Activated CD4-positive, alpha-beta T cell treated with anti-CD3 and anti-CD28 coated beads, Interleukin-2, amount 50 U/mL, for 16 hours (primary cell): ENCODE data around the gene LMTK3.

Source experiments
- DNase-seq: peaks from one replicate; pipeline ENCODE4 v3.0.0-alpha.2; 2020

The LMTK3 gene

DNA sequence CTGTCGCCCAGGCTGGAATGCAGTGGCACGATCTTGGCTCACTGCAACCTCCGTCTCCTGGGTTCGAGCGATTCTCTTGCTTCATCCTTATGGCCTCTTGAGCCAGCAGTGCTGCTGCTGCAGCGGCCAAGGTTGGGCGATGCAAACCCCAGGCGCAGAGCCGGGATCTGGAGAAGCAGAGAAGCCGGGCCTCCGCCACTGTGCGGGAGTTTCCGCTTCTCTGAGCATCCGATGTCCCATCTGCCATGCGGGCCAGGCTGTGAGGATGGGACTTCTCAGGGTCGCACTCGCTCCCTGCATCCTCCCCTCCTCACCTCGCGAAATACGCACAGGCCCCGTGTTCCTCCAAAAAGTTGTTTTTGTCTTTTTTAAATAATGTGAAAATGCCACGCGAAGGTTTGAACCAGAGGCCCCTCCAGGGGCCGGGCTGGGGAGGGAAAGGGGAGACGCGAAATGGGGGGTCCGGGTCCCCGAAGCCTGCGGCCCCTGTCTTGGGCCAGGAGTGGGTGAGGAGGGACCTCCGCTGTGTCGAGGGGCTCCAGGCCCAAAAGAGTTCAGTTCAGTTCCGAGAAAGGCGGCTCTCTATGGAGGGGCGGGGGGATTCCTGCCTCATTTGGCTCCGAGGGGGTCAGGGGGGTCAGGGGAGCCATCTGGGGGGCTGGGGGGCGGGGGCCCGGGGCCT lies 26.6 kb downstream of the LMTK3 start:
- DNase-seq, result no peak

DNA sequence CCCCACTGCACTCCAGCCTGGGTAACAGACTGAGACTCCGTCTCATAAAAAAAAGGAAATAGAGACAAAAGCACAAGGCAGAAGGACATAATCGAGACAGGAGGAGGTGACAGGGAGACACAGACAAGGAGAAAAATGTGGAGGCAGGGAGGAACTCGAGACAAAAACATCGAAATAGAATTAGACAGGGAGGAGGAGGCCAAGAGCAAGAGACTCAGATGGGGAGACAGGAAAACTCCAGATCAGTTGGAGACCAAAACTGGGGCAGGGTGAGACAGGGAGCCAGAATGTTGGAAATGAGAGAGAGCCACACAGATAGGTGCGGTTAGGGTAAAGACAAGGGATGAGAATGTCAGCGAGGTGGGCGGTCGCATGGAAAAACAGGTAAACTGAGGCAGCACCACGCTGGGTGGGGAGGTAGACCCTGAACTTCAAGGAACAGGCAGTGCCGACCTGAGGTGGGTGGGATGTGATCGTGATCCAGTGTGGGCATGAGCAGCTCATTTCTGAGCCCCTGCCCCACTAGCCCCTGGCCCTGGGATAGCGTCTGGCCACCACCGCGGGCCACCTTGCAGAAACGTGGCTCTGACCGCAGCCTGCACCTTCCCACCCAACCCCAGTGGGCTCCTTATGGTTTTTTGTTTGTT lies 27.3 kb downstream of the LMTK3 start:
- DNase-seq, result no peak

DNA sequence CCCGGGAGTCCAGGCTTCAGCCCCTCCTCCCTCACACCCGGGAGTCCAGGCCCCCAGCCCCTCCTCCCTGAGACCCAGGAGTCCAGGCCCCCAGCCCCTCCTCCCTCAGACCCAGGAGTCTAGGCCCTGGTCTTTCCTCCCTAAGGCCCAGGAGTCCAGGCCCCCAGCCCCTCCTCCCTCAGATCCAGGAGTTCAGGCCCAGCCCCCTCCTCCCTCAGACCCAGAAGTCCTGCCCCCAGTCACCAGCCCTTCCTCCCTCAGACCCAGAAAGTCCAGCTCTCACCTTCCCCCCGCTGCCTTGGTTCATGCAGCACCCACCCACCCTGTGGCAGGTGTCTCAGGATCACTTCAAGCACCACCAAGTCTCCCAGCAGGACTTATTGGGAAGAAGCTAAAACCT lies 28.3 kb downstream of the LMTK3 start:
- DNase-seq, result no peak

DNA sequence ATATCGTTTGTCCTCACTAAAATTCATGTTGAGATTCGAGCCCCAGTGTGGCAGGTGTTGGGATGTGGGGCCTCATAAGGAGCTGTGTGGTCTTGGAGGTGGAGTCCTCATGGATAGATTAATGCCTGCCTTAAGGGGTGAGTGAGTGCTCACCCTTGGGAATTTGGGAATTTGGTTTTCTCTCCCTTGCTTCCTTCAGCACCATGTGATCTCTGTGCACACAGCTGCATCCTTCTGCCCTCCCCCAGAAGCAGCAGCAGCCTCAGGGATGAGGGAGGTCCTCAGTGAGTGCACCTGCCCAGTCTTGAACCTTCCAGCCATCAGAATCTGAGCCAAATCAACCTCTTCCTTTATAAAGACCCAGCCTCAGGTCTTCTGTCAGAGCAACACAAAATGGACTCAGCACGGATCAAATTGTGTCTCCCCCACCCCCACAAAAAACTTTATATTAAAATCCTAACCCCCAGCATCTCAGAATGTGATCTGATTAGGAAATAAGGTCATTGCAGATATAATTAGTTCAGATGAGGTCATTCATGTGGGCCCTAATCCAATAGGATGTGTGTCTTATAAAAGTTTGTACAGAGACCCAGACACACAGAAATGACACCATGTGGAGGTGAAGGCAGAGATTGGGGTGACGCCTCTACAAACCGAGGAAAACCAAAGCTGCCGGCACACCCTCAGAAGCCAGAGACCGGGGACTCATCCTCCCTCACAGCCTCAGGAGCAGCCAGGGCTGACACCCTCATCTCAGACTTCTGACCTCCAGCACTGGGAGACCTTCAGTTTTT lies 29.6 kb downstream of the LMTK3 start:
- no peak for DNase-seq

DNA sequence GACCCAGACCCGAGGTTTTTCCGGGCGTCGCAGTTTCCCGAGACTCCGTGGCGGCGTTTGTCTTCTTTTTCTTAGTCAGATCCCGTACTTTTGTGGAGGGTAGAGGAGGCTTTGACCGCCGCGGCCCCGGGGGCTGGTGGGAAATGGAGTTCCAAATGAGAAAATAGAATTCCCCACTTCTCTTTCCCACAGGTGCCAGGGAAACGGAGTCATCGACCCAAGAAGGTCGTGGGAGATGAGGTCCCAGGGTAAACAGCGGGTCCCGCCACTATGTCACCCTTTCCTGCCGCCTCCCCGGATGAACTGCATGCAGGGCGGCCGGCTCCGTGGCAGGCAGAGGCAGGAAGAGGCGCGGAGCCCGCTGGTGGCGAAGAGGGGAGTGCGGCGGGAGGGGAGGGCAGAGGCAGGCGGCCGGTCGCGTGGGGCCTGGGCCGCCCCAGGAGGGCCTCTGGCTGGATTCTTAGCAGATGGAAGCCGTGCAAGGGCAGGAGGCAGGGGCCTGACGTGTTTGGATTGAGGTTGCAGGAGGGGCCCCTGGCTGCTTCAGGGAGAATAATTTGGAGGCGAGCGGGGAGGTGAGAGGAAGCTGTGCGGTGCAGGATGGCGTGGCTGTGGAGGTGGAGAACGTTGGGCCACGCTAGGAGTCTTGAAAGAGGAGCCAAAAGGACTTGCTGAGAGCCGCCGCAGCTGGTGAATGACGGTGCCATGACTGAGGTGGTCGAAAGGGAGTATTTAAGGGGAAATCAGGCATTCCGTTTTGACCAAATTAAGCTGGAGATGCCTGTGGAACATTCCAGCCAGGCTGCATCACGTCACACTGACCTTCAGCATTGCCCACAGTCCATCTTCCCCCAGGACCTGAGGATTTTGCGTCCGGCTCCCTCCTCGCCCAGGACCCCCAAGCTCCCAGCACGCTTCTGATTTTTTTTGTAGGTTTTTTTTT lies 30.8 kb downstream of the LMTK3 start:
- peak; percentile 61 for DNase-seq

DNA sequence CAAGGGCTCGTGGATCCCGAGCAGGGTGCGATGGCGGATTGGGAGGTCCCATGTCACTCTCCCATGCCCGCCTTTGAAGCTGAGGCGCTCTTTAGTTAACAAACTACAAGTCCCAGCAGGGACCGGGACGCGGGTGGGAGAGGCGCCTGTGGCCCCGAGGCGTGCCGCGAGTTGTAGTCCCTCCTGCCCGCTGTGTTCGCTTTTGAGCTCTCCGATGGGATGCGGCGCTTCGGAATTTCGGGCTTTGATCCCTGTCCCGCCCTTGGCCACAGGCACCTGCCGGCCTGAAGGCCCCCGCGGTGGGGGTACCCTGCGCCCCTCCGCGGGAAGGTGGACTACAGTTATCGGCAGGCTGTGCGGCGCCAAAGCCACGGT lies 31.5 kb downstream of the LMTK3 start:
- no peak for DNase-seq

DNA sequence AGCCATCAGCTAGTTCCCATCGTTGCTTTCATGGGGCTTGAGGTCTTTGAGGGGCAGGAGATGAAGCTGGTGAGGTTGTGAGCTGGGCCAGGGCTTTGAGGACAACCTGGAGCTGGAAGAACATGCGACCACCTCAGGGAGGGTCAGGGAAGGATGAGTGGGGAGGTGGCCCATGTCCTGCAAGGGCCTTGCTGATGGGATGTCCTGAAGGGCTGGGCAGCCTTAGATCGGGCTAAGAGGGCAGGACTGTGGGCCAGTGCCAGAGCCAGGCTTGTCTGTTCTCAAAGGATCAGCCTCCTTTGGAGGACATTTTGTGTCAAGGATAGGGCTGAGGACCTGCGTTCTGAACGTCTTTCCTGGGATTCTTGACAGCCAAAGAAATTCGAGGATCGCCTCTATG lies 31.9 kb downstream of the LMTK3 start:
- no peak for DNase-seq

DNA sequence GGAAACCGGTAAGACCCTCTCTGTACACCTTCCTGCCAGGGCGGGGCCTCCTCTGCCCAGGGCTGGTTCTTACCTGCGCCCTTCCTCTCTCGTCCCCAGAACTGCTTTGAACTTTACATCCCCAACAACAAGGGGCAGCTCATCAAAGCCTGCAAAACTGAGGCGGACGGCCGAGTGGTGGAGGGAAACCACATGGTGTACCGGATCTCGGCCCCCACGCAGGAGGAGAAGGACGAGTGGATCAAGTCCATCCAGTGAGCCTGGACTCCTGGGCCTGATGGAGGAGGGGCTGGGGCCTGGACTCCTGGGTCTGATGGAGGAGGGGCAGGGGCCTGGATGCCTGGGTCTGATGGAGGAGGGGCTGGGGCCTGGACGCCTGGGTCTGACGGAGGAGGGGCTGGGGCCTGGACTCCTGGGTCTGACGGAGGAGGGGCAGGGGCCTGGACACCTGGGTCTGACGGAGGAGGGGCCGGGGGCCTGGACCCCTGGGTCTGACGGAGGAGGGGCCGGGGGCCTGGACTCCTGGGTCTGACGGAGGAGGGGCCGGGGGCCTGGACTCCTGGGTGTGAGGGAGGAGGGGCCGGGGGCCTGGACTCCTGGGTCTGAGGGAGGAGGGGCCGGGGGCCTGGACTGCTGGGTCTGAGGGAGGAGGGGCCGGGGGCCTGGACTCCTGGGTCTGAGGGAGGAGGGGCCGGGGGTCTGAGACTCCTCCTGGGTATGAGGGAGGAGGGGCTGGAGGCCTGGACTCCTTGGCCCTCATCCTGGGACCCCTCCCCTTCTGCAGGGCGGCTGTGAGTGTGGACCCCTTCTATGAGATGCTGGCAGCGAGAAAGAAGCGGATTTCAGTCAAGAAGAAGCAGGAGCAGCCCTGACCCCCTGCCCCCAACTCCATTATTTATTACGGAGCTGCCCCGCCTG lies 33.0 kb downstream of the LMTK3 start:
- DNase-seq, result no peak

DNA sequence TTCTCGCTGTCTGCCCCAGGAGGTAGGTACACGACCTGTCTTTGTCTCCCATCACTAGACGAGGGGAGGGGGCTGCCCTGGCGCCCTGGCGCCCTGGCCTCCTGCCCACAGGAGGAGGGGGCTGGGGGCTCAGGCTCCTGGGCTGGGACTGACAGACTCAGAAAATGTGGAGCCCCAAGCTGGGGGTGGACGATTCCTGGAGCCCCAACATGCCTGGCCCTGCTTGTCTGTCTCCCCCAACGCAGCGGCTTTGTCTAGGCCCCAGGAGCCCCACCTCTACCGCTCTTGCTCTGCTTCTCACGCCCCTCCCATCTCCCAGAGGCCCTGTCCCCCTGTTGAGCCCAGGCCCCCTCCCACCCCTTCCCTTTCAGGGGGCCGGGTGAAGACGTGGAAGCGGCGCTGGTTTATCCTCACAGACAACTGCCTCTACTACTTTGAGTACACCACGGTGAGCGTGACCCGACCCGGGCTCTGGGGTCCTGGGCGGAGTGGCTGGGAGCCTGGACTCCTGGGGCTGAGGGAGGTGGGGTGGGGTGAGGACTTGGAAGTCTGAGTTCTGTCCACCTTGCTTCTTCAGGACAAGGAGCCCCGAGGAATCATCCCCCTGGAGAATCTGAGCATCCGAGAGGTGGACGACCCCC lies 33.8 kb downstream of the LMTK3 start:
- no peak for DNase-seq

DNA sequence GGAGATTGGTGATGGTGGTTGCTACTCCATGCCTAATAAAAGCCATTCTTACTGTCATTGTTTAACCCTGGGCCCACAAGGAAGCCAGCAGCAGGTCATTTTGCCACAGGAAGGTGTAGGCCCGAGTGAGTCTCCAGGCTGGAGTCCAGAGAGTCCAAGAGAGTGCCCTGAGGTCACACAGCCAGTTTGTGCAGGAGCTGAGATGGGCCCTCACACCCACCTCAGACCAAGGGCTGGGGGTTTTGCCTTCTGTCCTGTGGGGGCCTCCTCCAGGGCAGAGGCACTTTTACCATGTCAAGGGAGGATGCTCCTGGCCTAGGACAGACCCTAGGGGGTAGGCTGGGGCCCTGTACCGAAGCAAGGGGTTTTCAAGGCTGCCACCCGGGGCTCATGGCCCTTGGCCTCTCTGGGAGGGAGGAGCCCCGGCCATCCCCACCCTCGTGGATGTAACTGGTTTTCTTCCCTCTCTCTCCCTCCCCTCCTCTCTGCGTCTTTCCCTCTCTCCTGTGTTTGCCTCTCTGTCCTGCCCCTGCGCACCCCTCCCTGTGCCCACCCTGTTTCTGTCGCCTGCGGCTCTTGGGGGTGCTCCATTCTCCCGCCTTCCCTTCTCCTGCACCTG lies 34.5 kb downstream of the LMTK3 start:
- no peak for DNase-seq

DNA sequence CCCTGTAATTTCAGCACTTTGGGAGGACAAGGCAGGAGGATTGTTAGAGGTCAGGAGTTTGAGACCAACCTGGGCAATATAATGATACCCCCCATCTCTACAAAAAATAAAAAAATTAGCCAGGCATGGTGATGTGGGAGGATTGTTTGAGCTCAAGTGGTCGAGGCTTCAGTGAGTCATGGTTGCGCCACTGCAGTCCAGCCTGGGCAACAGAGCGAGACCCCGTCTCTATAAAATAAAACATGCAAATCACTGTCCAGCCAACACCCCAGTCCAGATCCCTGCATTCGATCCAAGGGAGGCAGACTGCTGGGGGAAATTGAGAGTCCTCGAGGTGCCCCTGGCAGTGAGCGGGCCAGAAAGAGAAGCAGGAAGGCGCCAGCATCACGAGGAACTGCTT lies 35.5 kb downstream of the LMTK3 start:
- no peak for DNase-seq

DNA sequence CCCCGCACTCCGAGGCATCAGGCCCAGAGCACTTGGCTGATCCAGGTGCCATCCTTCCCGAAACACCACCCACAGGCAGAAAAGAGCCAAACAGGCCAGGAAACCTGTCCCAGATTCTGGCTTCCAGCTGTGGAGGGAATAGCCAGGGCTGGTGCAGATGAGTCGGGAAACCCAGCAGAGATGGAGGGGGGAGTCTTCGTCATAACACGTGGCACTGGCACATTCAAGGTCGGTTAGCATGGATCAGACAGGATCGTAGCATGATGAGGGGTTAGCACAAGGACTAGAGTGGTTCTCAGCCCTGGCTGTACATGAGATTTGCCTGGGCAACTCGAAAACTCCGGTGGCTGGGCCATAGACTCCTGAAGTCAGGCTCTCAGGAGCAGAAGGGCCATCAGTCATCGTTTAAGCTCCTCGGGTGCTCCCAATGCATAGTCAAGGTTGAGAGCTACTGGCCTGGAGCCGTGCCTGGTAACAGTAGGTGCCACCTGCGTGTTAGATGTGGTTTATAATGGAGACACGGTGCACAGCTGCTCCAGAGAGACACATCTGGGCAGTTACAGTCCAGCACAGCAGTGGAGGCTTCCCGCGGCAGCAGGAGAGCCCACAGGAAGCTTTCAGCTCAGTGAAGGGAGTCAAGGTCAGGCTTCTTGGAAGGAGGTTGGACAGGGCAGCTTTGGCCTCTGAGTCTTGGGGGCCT lies 36.1 kb downstream of the LMTK3 start:
- no peak for DNase-seq

DNA sequence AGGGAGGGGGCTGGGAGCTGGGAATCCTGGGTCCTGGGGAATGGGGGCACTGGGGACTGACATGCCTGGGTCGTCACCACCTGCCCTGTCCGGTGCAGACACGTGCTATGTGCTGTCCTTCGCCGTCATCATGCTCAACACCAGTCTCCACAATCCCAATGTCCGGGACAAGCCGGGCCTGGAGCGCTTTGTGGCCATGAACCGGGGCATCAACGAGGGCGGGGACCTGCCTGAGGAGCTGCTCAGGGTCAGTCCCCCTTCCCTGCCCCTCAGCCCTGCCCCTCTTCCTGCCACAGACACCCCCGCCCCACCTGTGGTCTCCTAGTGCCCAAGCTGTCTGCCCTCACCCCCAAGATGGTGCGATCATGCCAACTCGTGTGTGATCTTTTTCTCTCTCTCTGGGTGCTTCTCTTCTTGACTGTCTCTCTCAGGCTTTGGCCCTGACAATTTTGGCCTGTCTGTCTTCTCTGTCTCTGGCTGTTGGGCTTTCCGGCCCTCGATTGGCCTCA lies 37.5 kb downstream of the LMTK3 start:
- no peak for DNase-seq

DNA sequence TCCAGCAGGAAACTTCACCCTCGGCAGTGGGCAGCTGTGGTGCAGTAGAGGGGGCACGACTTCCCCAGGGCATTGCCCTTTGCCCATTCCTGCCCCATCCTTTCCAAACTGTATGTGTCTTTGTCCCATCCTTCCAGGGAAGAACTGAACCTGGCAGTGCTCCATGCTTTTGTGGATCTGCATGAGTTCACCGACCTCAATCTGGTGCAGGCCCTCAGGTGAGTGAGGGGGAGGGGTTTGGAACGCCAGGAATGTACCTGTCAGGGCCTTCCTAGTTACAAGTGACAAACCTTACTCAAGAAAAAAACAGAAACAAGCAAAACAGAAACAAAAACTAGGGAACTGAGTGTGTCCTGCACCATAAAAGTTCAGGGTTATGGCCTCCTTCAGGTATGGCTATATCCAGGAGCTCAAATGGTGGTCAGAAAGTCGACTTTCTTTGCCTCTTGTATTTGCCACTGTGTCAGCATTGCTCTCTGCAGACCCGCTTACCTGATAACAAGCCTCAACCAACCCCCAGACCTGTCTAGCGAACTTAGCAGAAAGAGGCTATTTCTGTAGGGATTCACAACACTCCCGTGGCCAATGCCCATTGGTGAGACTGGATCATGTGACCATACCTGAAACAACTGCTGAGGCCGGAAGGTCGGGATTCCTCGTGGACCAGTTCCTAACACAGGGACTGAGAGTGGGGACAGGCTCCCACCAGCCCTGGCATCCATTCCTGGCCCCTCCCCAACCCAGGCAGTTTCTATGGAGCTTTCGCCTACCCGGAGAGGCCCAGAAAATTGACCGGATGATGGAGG lies 38.3 kb downstream of the LMTK3 start:
- no peak for DNase-seq

DNA sequence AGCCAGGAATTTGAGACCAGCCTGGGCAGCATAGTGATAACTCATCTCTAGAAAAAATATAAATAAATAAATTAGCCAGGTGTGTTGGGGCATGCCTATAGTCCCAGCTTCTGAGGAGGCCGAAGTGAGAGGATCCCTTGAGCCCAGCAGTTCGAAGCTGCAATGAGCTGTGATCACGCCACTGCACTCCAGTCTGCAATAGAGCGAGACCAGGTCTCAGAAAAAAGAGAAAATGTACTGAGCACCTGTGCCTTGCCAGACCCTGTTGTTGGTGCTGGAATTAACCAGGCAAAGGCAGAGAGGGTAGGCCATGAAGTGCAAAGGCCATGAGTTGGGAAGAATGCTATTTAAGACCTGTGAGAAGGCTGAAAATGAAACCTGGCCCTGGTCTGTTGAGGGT lies 39.8 kb downstream of the LMTK3 start:
- DNase-seq, result no peak

DNA sequence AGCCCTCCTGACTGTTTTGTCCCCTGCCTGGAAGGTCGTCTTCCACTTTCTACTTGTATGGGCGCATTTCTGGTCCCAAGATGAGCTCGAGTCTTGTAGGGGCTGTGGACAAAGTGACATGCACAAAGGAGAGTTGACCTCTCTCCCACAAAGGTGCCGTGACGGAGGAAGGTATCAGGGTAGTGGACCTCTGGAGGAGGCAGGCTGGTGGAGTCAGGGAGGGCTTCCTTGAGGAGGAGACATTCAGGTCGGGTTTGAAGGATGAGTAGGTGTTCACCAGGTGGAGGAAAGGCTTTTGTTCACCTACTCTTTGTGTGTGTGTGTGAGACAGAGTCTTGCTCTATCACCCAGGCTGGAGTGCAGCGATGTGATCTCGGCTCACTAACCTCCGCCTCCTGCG lies 40.8 kb downstream of the LMTK3 start:
- DNase-seq, result no peak

DNA sequence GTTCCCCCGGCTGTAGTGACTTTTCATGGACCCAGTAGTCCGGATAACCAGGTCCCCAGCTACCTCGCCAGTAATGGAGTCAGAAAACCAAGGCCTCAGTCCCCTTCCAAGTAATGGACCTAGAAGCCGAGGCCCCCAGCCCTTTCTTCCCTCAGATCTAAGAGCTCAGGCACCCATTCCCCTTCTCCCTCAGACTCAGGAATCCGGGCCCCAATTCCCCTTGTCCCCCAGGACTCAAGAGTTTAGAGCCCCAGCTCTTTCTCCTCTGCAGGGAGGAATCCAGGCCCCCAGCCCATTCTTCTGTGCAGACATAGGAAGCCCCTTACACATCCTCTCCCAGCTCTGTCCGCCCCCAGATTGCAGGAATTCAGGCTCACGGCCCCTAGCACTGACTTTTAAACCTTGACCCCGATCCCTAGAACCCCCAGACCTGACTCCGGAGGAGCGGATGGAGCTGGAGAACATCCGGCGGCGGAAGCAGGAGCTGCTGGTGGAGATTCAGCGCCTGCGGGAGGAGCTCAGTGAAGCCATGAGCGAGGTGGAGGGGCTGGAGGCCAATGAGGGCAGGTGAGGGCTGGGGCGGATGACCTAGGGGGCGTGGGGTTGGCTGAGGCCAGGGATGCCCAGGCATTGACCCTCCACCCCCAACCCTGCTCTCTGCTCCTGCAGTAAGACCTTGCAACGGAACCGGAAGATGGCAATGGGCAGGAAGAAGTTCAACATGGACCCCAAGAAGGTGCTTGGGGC lies 41.5 kb downstream of the LMTK3 start:
- DNase-seq, result no peak

DNA sequence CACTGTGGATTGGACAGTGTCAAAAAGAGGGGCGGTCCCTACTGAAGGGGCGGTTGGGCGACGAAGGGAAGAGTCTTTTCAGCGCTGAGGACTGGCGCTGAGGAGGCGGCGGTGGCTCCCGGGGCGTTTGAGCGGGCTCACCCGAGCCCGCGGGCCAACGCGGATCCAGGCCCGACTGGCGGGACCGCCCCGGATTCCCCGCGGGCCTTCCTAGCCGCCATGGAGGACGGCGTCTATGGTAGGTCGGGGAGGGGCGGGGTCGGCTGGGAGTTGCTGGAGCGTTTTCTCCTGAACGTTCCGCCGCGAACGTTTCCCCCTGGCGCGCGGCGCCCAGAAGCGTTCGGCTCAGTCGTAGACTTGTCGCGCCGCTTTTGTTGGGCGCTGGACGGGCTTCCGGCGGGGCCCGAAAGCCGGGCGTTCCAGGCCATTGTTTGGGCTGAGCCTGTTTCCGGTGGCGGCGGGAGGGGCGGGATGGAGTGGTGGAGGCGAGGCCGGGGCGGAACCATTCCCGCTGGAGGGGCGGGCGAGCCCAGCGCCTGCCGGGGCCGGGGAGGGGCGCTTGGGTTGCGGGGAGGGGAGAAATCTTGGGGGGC lies 42.2 kb downstream of the LMTK3 start, which contains the start of gene CYTH2:
CYTH2 (plus strand) TSS at position 81 of the 593 bp plus-strand sequence; CDS start at position 220, 139 bp downstream.
- peak; percentile 78 for DNase-seq
